ENCODE data around the gene KMT5C. TPM values are rescaled to one million over a fixed set of nuclear protein-coding genes. Genes with fewer than 3 reads are reported as not detected.

KMT5C gene
- total RNA-seq, 2 experiments from 2014 or later: 21.9 to 26.7 TPM

DNA sequence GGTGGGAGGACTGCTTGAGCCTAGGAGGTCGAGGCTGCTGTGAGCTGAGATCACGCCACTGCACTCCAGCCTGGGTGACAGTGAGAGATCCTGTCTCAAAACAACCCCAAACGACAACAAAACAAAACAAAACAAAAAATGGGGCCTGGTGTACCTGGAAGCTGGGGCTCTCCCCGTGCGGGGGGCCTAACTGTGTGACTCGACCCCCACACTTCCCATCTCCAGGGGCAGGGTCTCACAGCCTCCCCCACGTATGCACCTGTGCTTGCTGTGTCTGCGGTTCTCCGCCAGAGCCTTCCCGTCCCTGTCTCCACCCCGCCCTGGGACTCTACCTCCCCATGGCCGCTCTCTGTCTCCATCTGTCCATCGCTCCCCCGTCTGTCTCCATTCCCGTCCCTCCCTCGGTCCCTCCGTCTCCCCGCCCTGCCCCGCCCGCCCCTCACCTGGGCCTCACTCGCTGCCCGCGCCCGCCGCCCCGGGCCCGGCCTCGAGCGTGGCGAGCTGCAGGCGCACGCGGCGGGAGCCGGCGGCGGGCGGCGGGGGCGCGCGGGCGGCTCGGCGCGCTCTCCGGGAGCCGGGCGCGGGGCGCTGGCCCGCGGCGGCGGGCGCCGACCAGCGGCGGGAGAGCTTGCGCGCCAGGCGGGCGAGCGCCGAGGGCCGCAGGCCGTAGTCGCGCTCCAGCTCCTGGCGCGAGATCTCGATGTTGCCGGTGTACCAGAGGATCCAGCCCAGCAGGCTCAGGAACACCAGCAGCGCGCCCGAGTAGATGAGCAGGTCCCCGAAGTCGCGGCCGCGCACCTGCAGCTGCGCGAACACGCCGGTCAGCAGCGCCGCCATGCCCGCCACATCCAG lies 43.8 kb downstream of the KMT5C start:
- Mint-ChIP-seq H3K27ac (peak overlapping the region; percentile 95), H3K4me3 (peak overlapping the region; percentile 88), H3K4me1 (ENCODE audit: low read depth) (peaks cover 47% of the 10 kb centered on the region), H3K27me3 (ENCODE audit: low read depth) (no peaks in the 10 kb centered on the region), H3K9me3 (ENCODE audit: insufficient read depth) (no peaks in the 10 kb centered on the region), H3K36me3 (ENCODE audit: low read depth) (peaks cover 48% of the 10 kb centered on the region)
- ChIA-PET POLR2A (interaction anchor here (0.6 to 14.2 kb wide), 16 partner anchors 7 to 130 kb away, joined by 3 to 213 read pairs (median 4); partner anchors contain the start of genes IL11, KMT5C, TMEM190 and UBE2S), CTCF (interaction anchor here (0.6 to 3.1 kb wide), 15 partner anchors 17 to 243 kb away, joined by 3 to 30 read pairs (median 4); partner anchors contain the start of gene KMT5C)
- peak; percentile 14 for ATAC-seq
- DNase-seq: peak; percentile 65

DNA sequence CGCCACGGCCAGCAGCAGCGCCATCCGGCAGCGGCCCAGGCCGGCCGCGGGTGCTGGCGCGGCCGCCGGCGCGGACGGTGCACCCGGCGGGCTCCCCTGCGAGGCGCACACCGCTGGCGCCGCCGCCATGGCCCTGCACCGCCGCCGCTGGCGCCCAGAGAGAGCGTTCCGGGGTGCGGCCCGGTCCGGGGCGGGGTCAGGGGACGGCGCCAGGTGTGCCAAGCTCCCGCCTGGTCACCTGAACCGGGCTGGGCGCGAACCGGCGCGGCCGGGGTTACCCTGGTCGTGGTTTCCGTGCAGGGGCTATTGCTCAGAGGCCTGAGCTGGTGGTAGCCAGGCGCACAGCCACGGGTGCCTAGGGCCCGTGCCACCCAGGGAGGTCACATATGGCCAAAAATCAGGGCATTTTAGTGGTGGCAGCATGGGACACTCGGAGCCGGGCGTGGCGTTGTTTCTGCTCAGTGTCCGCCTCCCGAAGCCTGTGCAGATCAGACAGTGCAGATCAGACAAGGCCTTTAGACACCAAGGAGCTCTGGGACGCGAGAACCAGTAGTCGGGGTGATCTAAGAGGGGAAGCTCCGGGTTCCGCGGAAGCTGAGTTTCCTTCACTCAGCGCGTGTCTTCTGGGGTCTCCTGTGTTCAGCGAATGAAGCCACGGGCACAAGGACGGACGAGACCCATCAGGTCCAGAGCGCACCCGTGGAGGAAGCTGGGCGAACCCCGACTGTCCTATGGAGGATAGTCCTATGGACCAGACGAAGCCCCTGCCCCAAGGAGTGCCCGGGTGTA lies 44.6 kb downstream of the KMT5C start, which contains the start of gene TMEM238:
TSS of gene TMEM238 (minus strand) at position 162 of the 789 bp plus-strand sequence. CDS start at position 129, 33 bp downstream.
- Mint-ChIP-seq H3K27ac (peak within 1 kb of the TSS; percentile 99), H3K27me3 (ENCODE audit: low read depth) (no peaks in the 10 kb centered on the region), H3K9me3 (ENCODE audit: insufficient read depth) (no peaks in the 10 kb centered on the region), H3K4me1 (ENCODE audit: low read depth) (peaks cover 54% of the 10 kb centered on the region), H3K4me3 (peak within 1 kb of the TSS; percentile 100), H3K36me3 (ENCODE audit: low read depth) (peaks cover 54% of the 10 kb centered on the region)
- ATAC-seq (peak; percentile 11), DNase-seq (peak; percentile 50)
- POLR2A ChIA-PET: interaction anchor here (0.6 to 14.2 kb wide), 18 partner anchors 8 to 130 kb away, joined by 3 to 213 read pairs (median 5); partner anchors contain the start of genes IL11, KMT5C, PPP6R1 and TMEM190
- CTCF ChIA-PET: interaction anchor here (0.7 to 3.1 kb wide), 17 partner anchors 34 to 296 kb away, joined by 3 to 30 read pairs (median 4); partner anchors contain the start of genes ISOC2 and KMT5C

DNA sequence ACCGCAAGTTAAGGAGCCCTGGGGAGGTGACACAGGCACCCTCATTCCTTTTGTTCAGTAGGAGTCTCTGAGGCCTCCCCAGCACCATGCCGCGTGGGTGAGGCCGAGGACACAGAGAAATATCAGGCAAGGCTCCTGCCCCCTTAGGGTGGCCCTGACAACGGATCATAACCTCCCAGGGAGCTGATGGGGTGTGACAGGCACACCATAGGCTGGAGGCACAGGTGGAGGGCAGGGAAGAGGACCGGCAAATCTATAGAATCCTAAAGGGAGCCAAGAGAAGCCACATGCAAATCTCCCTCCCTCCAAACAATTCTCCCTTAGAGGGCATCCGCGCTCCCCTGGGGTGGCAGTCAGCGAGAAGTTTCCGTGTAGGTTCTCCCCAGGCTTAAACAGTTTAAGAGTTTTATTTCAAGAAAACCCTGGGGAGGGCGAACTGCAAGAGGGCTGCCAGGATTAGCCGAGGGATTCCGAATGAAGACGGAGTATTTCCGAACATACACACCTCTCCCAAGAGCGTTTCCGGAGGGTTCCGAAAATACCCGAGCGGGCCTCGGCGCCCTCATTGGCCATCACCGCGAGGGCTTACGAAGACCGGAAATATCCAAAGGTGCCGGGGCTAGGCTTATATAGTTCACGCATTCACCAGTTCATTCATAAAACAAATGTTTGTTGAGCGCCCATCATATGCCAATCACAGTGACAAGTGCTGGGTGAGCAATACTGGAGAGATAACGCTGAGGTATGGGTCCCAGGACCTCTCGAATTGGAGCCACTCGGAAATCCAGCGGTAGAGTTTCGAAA lies 45.4 kb downstream of the KMT5C start:
- Mint-ChIP-seq H3K4me3 (peak overlapping the region; percentile 100), H3K9me3 (ENCODE audit: insufficient read depth) (no peaks in the 10 kb centered on the region), H3K27ac (peak overlapping the region; percentile 99), H3K36me3 (ENCODE audit: low read depth) (peaks cover 60% of the 10 kb centered on the region), H3K27me3 (ENCODE audit: low read depth) (no peaks in the 10 kb centered on the region), H3K4me1 (ENCODE audit: low read depth) (peaks cover 62% of the 10 kb centered on the region)
- ChIA-PET CTCF (interaction anchor here (0.9 to 3.1 kb wide), 13 partner anchors 33 to 297 kb away, joined by 3 to 30 read pairs (median 5); partner anchors contain the start of genes ISOC2 and KMT5C), POLR2A (interaction anchor here (0.6 to 14.2 kb wide), 14 partner anchors 9 to 131 kb away, joined by 3 to 213 read pairs (median 6); partner anchors contain the start of genes IL11, PPP6R1, TMEM190 and UBE2S)
- DNase-seq (peak; percentile 98), ATAC-seq (peak; percentile 75)

DNA sequence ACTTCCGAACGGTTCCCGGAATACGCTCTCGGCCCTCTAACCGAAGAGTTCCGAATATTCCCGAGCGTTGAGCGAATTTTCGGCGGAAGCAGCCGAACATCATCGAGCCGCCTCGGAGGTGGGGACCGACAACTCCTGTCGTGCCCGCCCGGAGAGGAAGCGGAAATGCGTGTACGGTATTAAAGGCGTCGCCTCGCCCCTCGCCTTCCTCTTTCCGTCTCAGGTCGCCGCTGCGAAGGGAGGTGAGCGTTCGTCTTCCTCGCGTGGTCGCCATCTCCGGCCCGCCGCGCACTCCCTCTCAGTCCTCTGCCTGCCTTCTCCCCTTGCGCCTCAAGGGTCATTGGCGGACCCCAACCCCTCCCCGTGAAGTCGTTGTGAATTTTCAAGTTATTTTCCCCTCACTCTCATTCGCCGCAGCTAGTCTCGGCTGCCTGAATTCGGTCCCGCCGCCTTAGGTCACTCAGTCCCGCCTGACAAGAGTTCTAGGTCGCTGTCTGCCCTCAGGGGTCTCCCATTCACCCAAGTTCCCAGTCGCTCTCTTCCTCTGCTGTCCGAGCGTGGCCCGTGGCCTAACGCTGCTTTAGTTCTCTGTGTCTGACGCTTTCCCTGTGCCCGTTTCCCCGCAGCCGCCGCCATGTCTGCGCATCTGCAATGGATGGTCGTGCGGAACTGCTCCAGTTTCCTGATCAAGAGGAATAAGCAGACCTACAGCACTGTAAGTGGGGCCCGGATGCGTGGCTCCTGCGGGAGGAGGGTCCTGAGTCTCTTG lies 46.2 kb downstream of the KMT5C start, which contains the start of gene RPL28:
TSS of gene RPL28 (plus strand) at position 209 of the 769 bp plus-strand sequence. CDS start at position 635, 426 bp downstream.
- Mint-ChIP-seq H3K27ac (peak within 1 kb of the TSS; percentile 99), H3K9me3 (ENCODE audit: insufficient read depth) (no peaks in the 10 kb centered on the region), H3K4me3 (peak within 1 kb of the TSS; percentile 100), H3K36me3 (ENCODE audit: low read depth) (peaks cover 64% of the 10 kb centered on the region), H3K4me1 (ENCODE audit: low read depth) (peaks cover 68% of the 10 kb centered on the region), H3K27me3 (ENCODE audit: low read depth) (no peaks in the 10 kb centered on the region)
- DNase-seq: peak; percentile 99
- peak; percentile 73 for ATAC-seq
- ChIA-PET CTCF (no interaction called here), POLR2A (interaction anchor here (0.5 to 14.2 kb wide), 3 partner anchors 17 to 130 kb away, joined by 3 to 213 read pairs (median 4); partner anchors contain the start of gene UBE2S)

DNA sequence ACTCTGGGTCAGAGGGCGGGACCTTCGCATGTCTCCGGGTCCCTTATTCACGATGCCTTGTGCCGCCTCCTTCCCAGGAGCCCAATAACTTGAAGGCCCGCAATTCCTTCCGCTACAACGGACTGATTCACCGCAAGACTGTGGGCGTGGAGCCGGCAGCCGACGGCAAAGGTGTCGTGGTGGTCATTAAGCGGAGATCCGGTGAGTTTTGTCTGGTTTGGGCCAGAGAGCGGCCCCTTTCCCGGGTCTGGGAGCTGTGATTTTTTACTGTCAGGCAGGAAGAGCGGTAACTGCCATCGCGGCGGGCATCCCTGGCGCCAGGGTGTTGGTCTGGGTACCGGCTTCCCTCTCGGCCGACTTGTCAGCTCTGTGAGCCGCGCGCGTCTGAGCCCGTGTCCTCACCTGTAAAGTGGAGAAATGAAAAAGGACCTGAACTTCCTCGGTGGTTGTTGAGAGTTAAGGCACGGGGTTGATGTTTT lies 46.9 kb downstream of the KMT5C start:
- Mint-ChIP-seq H3K4me3 (peak overlapping the region; percentile 100), H3K27ac (peak overlapping the region; percentile 99), H3K27me3 (ENCODE audit: low read depth) (no peaks in the 10 kb centered on the region), H3K9me3 (ENCODE audit: insufficient read depth) (no peaks in the 10 kb centered on the region), H3K4me1 (ENCODE audit: low read depth) (peaks cover 66% of the 10 kb centered on the region), H3K36me3 (ENCODE audit: low read depth) (peaks cover 62% of the 10 kb centered on the region)
- ATAC-seq (no peak), DNase-seq (no peak)
- CTCF ChIA-PET: no interaction called here
- POLR2A ChIA-PET: interaction anchor here (0.5 to 14.2 kb wide), 4 partner anchors 16 to 130 kb away, joined by 3 to 213 read pairs (median 5); partner anchors contain the start of genes KMT5C and UBE2S

DNA sequence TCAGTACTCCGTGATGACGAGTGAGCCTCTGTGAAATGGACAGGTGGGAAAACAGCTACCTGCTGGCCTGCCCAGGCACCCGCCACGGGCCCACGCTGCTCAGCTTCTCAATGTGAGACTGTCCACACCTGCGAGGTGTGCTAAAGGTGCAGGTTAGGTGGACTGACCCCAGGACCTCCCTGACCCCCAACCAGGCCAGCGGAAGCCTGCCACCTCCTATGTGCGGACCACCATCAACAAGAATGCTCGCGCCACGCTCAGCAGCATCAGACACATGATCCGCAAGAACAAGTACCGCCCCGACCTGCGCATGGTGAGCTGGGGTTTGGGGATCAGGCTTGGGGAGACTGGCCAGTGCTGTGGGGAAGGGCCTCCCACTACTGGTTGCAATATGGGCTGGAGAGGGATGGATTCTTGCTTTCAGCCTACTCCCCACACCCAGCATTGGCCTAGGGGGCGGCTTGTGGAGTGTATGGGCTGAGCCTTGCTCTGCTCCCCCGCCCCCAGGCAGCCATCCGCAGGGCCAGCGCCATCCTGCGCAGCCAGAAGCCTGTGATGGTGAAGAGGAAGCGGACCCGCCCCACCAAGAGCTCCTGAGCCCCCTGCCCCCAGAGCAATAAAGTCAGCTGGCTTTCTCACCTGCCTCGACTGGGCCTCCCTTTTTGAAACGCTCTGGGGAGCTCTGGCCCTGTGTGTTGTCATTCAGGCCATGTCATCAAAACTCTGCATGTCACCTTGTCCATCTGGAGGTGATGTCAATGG lies 48.2 kb downstream of the KMT5C start:
- DNase-seq (no peak), ATAC-seq (no peak)
- H3K27me3 Mint-ChIP-seq (ENCODE audit: low read depth): no peaks in the 10 kb centered on the region
- ChIA-PET CTCF (interaction anchor here (1.4 kb wide), 1 partner anchor 128 kb away, joined by 5 read pairs; no protein-coding TSS in a partner anchor), POLR2A (interaction anchor here (0.8 to 14.2 kb wide), 5 partner anchors 15 to 129 kb away, joined by 3 to 213 read pairs (median 4); partner anchors contain the start of genes KMT5C, PPP6R1 and UBE2S)
- no peaks in the 10 kb centered on the region for H3K9me3 Mint-ChIP-seq (ENCODE audit: insufficient read depth)
- peaks cover 52% of the 10 kb centered on the region for H3K4me1 Mint-ChIP-seq (ENCODE audit: low read depth)
- H3K36me3 Mint-ChIP-seq (ENCODE audit: low read depth): peaks cover 56% of the 10 kb centered on the region
- H3K4me3 Mint-ChIP-seq: peak overlapping the region; percentile 100
- H3K27ac Mint-ChIP-seq: peak overlapping the region; percentile 99

DNA sequence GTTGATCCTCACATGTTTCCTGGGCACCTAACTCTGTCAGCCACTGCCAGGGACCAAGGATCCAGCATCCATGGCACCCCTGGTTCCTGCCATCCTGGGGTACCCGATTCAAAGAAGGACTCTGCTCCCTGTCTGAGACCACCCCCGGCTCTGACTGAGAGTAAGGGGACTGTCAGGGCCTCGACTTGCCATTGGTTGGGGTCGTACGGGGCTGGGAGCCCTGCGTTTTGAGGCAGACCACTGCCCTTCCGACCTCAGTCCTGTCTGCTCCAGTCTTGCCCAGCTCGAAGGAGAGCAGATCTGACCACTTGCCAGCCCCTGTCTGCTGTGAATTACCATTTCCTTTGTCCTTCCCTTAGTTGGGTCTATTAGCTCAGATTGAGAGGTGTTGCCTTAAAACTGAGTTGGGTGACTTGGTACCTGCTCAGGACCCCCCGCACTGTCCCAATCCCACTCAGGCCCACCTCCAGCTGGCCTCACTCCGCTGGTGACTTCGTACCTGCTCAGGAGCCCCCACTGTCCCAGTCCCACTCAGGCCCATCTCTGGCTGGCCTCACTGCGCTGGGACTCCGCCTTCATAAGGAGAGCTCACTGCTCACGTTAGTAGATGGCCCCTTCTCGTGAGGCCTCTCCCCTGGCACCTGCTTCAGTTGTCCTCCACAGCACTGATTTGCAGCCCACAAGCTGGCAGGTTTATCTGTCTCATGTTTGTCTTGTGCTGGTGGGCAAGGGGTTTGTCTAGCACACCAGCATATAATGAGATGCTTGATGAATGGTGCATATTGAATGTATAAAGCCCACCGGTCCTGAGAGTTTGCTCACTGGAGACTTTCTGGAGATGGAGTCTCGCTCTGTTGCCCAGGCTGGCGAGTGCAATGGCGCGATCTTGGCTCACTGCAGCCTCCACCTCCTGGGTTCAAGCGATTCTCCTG lies 50.0 kb downstream of the KMT5C start:
- H3K36me3 Mint-ChIP-seq (ENCODE audit: low read depth): peaks cover 54% of the 10 kb centered on the region
- H3K4me1 Mint-ChIP-seq (ENCODE audit: low read depth): peaks cover 44% of the 10 kb centered on the region
- ATAC-seq (no peak), DNase-seq (no peak)
- ChIA-PET CTCF (no interaction called here), POLR2A (interaction anchor here (0.6 to 14.2 kb wide), 3 partner anchors 13 to 148 kb away, joined by 3 to 213 read pairs (median 5); partner anchors contain the start of genes KMT5C and UBE2S)
- peak overlapping the region; percentile 46 for H3K27ac Mint-ChIP-seq
- H3K27me3 Mint-ChIP-seq (ENCODE audit: low read depth): no peaks in the 10 kb centered on the region
- H3K4me3 Mint-ChIP-seq: no peak overlapping the region
- no peaks in the 10 kb centered on the region for H3K9me3 Mint-ChIP-seq (ENCODE audit: insufficient read depth)

DNA sequence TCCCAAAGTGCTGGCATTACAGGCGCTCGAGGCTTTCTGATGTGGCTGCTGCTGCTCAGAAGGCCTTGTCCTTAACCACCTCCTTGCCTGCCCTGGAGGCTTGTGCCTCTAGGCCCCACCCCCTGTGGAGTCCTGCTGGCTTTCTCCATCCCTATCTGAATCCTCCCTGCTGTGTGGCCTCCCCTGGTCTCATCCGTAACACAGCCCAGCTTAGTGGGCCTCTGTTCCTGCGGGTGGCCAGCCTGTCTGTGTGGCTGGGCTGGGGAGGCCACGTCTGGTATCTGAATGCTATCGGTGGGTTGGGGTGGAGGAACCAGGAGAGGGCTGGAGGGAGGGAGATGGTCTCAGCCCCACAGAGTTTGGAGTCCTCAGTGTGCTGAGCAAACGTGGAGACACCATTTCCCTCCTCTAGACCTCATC lies 50.8 kb downstream of the KMT5C start:
- Mint-ChIP-seq H3K36me3 (ENCODE audit: low read depth) (peaks cover 54% of the 10 kb centered on the region), H3K4me3 (no peak overlapping the region)

More for the DNA sequence above, 50.8 kb downstream of the KMT5C start:
- no peak for ATAC-seq
- H3K4me1 Mint-ChIP-seq (ENCODE audit: low read depth): peaks cover 41% of the 10 kb centered on the region
- peak overlapping the region; percentile 68 for H3K27ac Mint-ChIP-seq
- ChIA-PET CTCF (no interaction called here), POLR2A (interaction anchor here (14.2 kb wide), 1 partner anchor 12 kb away, joined by 213 read pairs; the partner anchor contains the start of gene UBE2S)
- no peaks in the 10 kb centered on the region for H3K27me3 Mint-ChIP-seq (ENCODE audit: low read depth)
- H3K9me3 Mint-ChIP-seq (ENCODE audit: insufficient read depth): no peaks in the 10 kb centered on the region
- no peak for DNase-seq
